ENCODE measurements around the gene DACT3. TPM values are rescaled to one million over a fixed set of nuclear protein-coding genes. Genes with fewer than 3 reads are reported as not detected.

DACT3 gene
- total RNA-seq, 1 experiment from 2014 or later: 3.8 TPM

DNA sequence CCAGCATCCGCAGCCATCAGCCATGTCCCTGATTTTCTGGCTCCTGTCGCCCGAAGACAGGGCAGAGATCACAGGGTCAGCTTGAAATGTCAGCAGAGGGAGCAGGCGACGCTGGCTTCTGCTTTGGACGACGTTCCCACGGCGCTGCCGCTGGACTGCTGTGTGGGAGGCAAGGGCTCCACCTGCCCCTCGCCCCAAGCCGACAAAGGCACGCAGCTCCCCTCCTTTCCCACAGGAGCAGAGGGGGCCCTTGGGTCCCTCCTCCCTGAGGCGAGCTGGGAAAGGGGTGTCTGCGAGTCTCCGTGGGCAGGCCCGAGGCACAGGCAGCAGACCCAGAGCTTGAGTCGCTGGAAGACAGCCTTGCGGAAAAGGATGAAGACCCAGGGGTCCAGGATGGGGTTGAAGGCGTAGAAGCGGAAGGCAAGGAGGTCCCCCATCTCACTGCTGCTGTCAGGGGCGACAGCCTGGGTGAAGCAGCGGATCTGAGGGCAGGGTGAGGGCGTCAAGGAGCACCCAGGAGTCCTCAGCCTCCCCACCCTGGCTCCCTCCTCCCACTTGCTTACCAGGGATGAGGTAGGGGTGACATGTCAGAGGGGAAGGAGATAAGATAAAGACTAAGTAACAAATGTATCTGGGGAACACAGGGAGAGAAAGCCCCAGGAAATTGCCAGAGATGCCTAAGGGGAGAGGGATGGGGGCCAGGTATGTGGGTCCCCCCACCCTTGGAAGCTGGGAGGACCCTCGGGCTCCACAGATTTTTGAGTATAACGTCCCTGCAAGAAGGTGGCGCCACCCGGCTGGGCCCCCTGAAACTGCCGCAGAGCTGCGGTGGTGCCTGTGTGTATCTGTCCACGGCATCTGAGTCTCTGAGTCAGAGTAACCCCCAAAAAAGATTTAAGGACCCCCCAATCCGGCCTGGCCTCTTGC, 39.5 kb downstream of the DACT3 start:
- in situ Hi-C loops (cut with HindIII; ENCODE audit: low pct_unique_long_range_greater_than_20kb, low sequenced_read_pairs): no loop called here
- DNase-seq (ENCODE audit: low read depth, low spot score): no peak

DNA sequence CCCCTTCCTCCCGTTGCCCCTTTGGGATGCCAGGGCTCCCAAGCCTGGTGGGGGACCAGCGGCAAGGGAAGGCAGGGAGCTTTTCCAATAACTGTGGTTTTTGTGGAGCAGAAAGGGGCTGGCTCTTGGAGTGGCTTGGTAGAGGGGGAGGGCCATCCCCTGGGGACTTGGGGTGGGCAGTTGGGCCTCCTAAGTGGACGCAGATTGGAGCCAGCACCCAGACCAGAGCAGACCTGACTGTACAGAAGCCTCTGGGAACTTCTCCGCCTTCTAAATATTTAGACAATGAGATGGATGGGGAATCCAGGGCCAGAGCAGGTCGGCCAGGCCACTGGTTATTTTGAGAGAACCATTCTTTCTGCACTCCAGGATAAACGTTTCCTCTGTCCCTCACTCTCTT, 40.3 kb downstream of the DACT3 start:
- no peak for DNase-seq (ENCODE audit: low read depth, low spot score)
- in situ Hi-C loops (cut with HindIII; ENCODE audit: low pct_unique_long_range_greater_than_20kb, low sequenced_read_pairs): no loop called here

DNA sequence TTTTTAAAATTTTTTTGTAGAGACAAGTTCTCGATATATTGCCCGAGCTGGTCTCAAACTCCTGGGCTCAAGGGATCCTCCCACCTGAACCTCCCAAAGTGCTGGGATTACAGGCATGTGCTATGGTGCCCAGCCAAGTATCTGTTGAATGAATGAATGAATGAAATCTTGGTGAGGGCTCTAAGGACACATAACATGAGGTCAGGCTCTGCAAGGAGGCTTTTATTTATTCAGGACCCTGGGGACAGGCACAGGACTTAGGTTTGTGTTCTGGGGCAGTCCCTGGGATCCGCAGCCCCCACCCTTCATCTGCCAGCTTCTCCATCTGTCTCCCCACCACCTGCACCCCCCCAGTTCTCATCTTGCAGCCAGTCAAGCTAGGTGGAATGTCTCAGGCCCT, 40.7 kb downstream of the DACT3 start:
- no peak for DNase-seq (ENCODE audit: low read depth, low spot score)
- in situ Hi-C loops (cut with HindIII; ENCODE audit: low pct_unique_long_range_greater_than_20kb, low sequenced_read_pairs): no loop called here

DNA sequence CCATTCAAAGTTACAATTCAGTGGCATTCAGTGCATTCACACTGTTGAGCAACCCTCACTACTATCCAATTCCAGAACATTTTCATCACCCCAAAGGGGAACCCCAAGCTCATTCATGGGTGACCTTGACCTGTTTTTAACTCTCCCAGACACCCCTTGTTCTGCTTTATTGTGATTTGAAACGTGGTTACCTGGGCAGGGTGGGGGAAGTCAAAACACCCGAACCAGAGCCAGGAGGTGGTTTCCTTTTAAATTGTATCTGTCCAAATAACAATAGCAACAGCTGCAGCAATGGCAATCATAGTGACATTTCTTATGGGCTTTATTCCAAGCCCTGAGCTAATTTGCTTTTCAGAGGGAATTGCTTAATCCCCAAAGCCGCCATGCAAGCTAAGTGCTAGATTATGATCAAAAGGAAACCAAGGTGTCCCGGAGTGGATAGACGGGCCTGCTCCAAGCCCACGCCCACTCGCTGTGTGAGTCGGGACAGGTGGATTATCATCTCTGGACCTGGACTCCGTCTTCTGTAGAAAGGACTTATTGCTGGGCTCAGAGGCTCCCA, 42.2 kb downstream of the DACT3 start:
- in situ Hi-C loops (cut with HindIII; ENCODE audit: low pct_unique_long_range_greater_than_20kb, low sequenced_read_pairs): no loop called here

DNA sequence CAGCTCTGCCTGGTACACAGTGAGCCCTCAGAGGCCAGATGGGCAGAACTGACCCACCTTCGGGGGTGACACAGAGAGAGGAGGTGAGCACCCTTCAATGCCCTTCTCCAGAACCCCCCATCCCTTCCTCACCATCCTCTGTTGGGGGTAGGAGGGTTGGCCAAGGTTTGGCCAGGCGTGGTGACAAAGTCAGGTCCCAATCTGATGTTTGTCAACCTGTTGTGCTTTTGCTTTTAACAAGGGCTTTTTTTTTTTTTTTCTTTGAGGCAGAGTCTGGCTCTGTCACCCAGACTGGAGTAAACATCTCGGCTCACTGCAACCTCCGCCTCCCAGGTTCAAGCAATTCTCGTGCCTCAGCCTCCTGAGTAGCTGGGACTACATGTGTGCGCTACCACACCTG, 43.4 kb downstream of the DACT3 start:
- DNase-seq (ENCODE audit: low read depth, low spot score): no peak
- in situ Hi-C loops (cut with HindIII; ENCODE audit: low pct_unique_long_range_greater_than_20kb, low sequenced_read_pairs): no loop called here

More for the DNA sequence above, 42.2 kb downstream of the DACT3 start:
- no peak for DNase-seq (ENCODE audit: low read depth, low spot score)

DNA sequence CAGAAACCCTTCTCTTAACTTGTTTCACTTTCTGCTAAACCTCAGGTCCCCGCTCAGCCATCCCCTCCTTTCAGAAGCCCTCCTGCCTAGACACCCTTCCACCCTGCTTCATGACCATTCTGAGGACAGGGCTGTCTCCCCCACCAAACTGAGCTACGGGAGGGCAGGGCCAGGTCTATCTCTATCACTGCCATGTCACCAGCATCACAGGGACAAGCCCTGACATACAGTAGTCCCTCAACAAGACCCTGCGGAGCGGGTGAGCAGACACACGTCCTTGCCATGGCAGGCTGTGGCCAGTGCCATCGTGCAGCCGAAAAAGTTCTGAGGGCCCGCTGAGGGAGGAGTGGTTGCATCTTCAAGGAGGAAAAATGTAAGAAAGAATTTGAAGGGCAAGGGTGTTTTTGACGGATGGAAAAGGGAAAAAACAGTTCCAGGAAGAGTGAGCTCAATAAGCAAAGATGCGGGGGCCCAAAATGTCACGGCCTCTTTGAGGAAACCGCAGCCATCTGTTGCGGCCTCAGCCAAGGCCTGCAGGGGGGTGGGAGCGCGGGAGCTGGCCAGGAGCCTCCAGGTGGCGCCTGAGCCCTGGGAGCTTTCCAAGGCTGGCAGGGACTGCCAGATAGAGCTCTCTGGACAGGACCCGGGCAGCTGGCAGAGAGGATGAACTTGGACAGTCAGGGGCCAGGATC, 44.2 kb downstream of the DACT3 start:
- in situ Hi-C loops (cut with HindIII; ENCODE audit: low pct_unique_long_range_greater_than_20kb, low sequenced_read_pairs): no loop called here

DNA sequence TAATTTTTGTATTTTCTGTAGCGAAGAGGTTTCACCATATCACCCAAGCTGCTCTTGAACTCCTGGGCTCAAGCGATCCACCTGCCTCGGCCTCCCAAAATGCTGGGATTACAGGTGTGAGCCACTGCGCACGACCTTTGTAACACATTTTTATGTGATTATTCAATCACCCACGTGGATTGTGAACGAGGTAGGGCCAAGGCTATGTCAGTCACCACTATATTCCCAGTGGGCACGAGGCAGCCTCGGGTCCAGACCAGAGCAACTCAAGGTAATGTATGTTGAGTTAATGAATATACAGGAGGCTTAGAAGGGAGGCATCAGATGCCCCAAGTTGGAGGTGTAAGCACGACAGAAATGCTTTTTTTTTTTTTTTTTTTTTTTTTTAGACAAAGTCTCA, 45.0 kb downstream of the DACT3 start:
- in situ Hi-C loops (cut with HindIII; ENCODE audit: low pct_unique_long_range_greater_than_20kb, low sequenced_read_pairs): no loop called here

More for the DNA sequence above, 44.2 kb downstream of the DACT3 start:
- DNase-seq (ENCODE audit: low read depth, low spot score): peak; percentile 50

DNA sequence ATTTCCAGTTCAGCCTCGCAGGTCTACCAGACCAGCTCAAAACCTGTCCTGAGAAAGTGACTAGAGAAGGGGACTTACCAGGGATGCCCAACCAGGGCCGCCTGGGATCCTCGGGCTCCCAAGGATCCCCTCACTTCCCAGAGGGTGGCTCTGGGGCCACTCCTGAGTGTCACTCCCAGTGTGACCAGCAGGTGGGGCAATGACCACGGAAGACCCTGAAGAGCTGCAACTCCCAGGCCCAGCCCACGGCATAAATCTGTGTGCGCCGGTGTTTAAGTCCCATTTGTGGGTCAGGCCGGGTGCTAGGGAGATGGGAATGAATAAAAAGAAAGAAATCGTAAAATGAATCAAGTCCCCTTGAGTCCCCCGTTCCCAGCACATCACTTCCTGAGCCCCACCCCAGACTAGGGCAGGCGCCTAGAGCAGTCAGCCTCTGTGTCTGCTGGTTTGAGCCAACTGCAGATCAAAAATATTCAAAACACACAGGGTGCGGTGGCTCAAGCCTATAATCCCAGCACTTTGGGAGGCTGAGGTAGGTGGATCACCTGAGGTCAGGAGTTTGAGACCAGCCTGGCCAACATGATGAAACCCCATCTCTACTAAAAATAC, 46.8 kb downstream of the DACT3 start:
- DNase-seq (ENCODE audit: low read depth, low spot score): peak; percentile 74
- in situ Hi-C loops (cut with HindIII; ENCODE audit: low pct_unique_long_range_greater_than_20kb, low sequenced_read_pairs): no loop called here

More for the DNA sequence above, 45.0 kb downstream of the DACT3 start:
- DNase-seq (ENCODE audit: low read depth, low spot score): no peak

DNA sequence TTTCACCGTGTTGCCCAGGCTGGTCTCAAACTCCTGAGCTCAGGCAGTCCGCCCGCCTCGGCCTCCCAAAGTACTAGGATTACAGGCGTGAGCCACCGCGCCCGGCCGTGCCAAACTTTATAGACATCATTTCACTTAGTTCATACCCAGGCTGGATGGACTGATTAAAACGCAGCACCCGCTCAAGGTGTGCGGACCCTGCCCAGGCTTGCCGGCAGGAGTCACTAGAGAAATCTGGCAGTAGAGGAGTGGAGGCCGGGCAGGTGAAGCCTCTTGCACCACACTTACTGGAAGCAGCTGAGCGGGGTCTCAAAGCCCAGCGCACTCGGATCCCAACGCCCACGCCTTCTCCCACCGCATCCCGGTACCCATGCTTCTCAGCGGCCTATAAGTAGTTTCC, 47.5 kb downstream of the DACT3 start:
- in situ Hi-C loops (cut with HindIII; ENCODE audit: low pct_unique_long_range_greater_than_20kb, low sequenced_read_pairs): no loop called here
- no peak for DNase-seq (ENCODE audit: low read depth, low spot score)

DNA sequence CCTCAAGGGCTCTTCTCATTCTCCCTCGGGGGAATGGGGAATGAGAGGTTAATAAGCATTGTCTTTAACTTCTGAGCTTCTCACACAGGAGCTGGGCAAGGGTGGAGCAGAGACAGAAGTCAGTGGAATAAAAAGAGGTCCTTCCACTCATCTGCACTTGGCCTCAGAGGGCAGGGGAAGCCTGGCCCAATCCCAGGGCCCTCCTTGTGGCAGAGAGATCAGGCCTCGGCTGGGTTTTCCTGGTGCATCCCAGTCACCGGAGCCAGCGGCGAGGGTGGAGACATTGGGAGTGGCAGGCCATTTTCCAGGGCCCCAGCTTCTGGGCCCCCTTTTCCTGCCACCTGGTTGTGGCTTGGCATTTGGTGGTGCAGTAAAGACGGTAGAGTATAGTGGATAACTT, 49.2 kb downstream of the DACT3 start:
- in situ Hi-C loops (cut with HindIII; ENCODE audit: low pct_unique_long_range_greater_than_20kb, low sequenced_read_pairs): no loop called here
- no peak for DNase-seq (ENCODE audit: low read depth, low spot score)

DNA sequence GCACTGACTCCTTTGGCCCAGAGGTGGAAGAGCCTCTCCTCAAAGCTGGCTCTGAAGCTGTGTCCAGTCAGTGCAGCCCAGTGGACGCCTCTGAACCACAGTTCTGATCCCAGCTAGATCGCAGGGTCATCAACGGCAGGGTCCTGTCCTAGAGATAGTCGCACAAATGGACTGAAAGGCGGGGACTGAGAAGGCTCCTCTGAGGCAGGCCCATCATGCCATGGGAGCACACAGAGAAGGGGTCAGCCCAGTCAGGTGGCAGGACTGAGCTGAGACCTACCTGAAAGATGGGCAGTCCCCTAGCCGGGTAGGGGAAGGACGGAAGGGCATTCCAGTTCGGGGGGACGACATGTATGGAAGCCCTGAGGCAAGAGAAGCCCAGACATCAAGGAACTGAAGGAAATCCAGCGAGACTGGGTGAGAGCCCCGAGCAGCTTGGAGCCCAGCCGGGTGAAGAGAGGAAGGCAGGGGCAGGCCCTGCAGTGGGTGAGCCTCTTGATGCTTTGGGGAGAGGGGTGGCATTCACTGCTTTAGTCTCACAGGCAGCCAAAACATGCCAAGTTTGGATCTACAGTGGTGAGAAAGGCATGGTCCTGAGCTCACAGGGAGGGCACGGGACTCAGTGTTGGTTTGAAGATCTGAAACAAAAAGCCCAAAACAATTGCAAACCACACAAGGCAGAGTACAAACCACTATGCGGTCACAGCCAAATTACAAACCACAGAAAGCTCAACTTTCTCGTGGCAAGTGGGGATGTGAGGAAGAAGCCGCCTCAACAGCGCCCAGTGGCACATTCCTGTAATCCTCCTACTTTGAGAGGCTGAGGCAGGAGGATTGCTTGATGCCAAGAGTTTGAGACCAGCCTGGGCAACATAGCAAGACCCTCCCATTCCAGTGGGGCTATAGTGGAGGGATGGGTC, 49.9 kb downstream of the DACT3 start:
- DNase-seq (ENCODE audit: low read depth, low spot score): no peak
- in situ Hi-C loops (cut with HindIII; ENCODE audit: low pct_unique_long_range_greater_than_20kb, low sequenced_read_pairs): no loop called here

DNA sequence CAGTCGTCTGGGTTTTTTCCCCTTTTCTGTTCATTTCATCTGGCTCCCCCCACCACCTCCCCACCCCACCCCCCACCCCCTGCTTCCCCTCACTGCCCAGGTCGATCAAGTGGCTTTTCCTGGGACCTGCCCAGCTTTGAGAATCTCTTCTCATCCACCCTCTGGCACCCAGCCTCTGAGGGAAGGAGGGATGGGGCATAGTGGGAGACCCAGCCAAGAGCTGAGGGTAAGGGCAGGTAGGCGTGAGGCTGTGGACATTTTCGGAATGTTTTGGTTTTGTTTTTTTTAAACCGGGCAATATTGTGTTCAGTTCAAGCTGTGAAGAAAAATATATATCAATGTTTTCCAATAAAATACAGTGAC, 50.6 kb downstream of the DACT3 start:
- in situ Hi-C loops (cut with HindIII; ENCODE audit: low pct_unique_long_range_greater_than_20kb, low sequenced_read_pairs): no loop called here
- no peak for DNase-seq (ENCODE audit: low read depth, low spot score)

DNA sequence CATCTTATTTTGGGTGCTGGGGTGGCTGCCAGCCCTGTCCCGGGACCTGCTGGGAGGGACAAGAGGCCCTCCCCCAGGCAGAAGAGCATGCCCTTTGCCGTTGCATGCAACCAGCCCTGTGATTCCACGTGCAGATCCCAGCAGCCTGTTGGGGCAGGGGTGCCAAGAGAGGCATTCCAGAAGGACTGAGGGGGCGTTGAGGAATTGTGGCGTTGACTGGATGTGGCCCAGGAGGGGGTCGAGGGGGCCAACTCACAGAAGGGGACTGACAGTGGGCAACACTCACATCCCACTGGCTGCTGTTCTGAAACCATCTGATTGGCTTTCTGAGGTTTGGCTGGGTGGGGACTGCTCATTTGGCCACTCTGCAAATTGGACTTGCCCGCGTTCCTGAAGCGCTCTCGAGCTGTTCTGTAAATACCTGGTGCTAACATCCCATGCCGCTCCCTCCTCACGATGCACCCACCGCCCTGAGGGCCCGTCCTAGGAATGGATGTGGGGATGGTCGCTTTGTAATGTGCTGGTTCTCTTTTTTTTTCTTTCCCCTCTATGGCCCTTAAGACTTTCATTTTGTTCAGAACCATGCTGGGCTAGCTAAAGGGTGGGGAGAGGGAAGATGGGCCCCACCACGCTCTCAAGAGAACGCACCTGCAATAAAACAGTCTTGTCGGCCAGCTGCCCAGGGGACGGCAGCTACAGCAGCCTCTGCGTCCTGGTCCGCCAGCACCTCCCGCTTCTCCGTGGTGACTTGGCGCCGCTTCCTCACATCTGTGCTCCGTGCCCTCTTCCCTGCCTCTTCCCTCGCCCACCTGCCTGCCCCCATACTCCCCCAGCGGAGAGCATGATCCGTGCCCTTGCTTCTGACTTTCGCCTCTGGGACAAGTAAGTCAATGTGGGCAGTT, 51.2 kb downstream of the DACT3 start:
- DNase-seq (ENCODE audit: low read depth, low spot score): no peak
- in situ Hi-C loops (cut with HindIII; ENCODE audit: low pct_unique_long_range_greater_than_20kb, low sequenced_read_pairs): no loop called here

DNA sequence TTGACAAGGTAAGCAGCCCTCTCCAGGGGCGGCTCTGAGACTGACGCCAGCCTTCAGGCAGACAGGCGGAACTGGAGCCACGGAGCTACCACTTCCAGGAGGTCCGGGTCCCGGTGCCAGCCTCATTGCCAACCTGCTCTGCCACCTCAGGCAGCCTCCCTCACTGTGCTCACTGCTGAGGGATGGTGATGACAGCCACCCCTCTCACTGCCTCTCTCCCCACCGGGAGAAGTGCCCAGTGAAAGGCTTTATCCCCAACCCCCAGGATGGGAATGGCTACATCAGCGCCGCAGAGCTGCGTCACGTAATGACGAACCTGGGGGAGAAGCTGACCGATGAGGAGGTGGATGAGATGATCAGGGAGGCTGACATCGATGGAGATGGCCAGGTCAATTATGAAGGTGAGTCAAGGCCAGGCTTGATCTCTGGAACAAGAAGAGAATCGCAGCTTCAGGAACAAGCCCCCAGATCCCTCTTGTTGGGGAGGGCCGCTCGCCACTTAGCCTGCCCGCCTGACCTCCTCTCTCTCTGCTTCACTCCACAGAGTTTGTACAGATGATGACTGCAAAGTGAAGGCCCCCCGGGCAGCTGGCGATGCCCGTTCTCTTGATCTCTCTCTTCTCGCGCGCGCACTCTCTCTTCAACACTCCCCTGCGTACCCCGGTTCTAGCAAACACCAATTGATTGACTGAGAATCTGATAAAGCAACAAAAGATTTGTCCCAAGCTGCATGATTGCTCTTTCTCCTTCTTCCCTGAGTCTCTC, 52.2 kb downstream of the DACT3 start:
- in situ Hi-C loops (cut with HindIII; ENCODE audit: low pct_unique_long_range_greater_than_20kb, low sequenced_read_pairs): no loop called here
- no peak for DNase-seq (ENCODE audit: low read depth, low spot score)

DNA sequence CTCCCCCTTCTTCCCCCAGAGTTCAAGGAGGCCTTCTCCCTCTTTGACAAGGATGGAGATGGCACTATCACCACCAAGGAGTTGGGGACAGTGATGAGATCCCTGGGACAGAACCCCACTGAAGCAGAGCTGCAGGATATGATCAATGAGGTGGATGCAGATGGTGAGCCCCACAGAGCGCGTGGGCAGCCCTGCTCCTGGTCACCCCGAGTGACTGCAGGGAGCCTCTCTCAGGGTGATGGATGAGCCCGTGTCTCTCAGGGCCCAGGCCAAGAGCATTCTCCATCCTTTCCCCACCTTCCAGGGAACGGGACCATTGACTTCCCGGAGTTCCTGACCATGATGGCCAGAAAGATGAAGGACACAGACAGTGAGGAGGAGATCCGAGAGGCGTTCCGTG, 52.8 kb downstream of the DACT3 start:
- in situ Hi-C loops (cut with HindIII; ENCODE audit: low pct_unique_long_range_greater_than_20kb, low sequenced_read_pairs): no loop called here
- DNase-seq (ENCODE audit: low read depth, low spot score): no peak

DNA sequence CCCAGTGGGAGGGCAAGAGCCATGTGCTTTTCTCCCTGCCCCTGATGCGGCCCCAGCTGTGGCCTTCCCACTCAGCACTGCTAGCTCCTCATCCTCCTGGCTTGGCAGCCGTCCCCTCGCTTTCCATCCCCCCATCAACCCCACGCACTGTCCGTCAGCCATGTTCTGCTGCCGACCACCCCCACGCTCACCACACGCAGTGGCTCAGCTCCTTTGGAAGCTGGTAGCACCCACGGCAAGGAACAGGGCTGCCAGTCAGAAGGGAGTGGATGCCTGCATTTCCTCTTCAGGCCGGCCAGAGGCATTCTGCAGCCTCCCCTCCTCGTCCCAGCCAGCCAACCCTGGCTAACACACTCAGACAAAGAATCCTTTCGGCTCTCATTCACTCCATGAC, 53.5 kb downstream of the DACT3 start:
- in situ Hi-C loops (cut with HindIII; ENCODE audit: low pct_unique_long_range_greater_than_20kb, low sequenced_read_pairs): no loop called here
- DNase-seq (ENCODE audit: low read depth, low spot score): no peak

Measured in SK-MEL-5 (cell line).